ENCODE measurements around the gene MCOLN2.
"Not testable (repeated sequence)": the region's sequence is repeated elsewhere in the genome, so short reads cannot be mapped to it uniquely, and the experiment has no call there.

The MCOLN2 gene

DNA sequence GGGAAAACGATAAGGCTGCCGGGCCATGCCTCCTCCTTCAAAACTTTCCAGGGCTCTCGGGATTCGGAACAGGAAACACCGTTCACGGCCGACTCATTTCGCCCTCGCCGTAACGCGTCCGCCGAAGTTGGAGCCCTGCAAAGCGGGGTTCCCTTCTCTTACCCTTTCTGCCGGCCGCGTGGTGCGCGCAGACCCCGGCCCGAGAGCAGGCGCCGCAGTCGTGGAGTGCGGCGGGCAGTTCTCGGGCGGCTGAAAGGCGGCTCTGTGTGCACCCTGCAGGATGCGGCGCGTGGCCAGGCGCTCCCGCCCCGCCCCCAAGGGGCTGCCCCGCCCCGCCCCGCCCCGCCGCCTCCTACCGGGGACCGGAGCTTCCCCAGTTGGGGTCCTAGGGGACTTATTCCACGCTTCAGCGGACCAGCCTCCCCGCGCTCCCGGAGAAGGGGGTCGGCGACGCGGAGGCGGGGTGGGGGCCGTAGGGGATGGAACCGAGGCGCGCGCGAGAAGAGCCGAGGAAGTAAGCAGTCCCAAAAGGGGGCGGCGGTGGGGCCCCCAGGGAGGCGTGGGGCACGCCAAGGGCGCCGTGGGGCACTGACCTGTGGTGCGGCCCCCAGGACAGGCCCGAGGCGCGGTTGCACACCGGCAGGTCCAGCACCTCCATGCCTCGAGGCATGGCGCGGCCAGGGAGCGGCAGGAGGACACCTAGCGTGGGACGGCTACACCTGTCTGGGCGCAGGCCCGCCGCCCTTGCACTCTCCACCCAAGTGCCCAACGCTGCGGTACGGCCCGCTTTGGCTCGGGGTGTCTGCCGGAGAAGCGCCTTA lies at the start of gene MCOLN2:
TSS of gene MCOLN2 (minus strand) at position 268 of the 821 bp plus-strand sequence. CDS start at position 27, 241 bp downstream.
- peak; percentile 27 to 39 for DNase-seq (ENCODE audit: low read depth in 2 of 2)

GRCh38 chr1:85042413-85042812 lies 45.5 kb upstream of the MCOLN2 start:
- DNase-seq (ENCODE audit: low read depth in 2 of 2): no peak

- DNase-seq (ENCODE audit: low read depth in 2 of 2): no peak
These were observed 44.9 kb upstream of the MCOLN2 start for GRCh38 chr1:85041793-85042192.

DNA sequence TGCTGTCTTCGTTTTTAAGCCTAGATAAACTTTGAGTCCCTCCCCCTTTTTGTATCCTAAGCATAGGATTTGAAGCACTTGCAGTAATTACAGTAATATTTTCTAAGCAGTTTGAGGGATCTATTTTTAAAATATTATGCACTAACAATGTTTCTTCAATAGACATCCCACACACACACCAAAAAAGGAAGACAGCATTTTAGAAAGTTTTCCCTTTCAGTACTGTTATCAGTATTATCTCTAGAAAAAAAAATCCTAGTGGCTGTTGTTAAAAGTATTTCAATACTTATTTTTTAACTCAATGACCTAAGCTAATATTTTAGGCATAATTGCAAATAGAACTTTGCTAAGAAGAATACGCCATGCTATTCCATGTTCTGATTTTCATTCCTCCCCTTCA lies 36.3 kb upstream of the MCOLN2 start:
- DNase-seq (ENCODE audit: low read depth in 2 of 2): no peak

- no peak for DNase-seq (ENCODE audit: low read depth in 2 of 2)
These were observed 33.6 kb upstream of the MCOLN2 start for GRCh38 chr1:85030536-85030935.

DNA sequence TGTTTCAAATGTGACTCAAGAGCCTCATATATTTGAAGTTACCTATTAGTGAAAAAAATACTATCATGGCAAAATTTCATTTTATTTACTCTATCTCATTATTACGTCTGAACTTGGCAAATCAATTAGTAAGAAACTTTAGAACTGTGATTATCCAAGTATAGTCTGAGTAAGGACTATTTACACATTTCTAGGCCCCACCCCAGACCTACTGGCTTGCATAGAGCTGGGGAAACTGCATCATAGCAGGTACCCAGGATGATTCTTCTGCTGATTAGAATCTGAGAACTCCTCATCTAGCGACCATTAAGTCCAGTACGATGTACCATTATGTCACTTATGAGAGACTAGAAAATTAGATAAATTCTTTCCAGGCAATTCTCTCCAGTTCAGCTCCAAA lies 31.2 kb upstream of the MCOLN2 start:
- DNase-seq (ENCODE audit: low read depth in 2 of 2): no peak

- DNase-seq (ENCODE audit: low read depth in 2 of 2): peak in 1 of 2 donors; percentile 8
These were observed 30.5 kb upstream of the MCOLN2 start for GRCh38 chr1:85027242-85027983.

- no peak for DNase-seq (ENCODE audit: low read depth in 2 of 2)
These were observed 29.0 kb upstream of the MCOLN2 start for GRCh38 chr1:85025940-85026339.

GRCh38 chr1:85024736-85025135 lies 27.8 kb upstream of the MCOLN2 start:
- DNase-seq (ENCODE audit: low read depth in 2 of 2): no peak

GRCh38 chr1:85022700-85023099 lies 25.8 kb upstream of the MCOLN2 start:
- DNase-seq (ENCODE audit: low read depth in 2 of 2): no peak

GRCh38 chr1:85019994-85020393 lies 23.1 kb upstream of the MCOLN2 start:
- no peak for DNase-seq (ENCODE audit: low read depth in 2 of 2)

DNA sequence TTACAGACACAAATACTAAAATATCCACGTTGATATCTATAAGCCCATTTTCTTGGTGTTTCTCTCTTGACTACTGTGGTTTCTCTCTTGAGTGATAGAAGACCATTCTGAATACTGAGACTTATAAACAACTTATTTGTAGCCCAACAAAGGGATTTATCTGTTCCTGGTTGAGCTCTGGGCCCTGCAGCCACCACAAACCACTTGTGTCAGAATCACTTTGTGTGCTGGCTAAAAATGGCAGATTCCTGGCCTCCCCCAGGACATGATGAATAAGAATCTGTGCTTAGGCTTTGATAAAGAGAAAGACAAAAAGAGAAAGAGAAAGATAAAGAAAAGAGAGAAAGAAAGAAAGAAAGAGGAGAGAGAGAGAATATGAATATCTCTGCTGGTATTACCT lies 18.9 kb upstream of the MCOLN2 start:
- no peak for DNase-seq (ENCODE audit: low read depth in 2 of 2)

GRCh38 chr1:85005641-85006040 lies 8.7 kb upstream of the MCOLN2 start:
- not testable (repeated sequence) for DNase-seq (ENCODE audit: low read depth in 2 of 2)

DNA sequence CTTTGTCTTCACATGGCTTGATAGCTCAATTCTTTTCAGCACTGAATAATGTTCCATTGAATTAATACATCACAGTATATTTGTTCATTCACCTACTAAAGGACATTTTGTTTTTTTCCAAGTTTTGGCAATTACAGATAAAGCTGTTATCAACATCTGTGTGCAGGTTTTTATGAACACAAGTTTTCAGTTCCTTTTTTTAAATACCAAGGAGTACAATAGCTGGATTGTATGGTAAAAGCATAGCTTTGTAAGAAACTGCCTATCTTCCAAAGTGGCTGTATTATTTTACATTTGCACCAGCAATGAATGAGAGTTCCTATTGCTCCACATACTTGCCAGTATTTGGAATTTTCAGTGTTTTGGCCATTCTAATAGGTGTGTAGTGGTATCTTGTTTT lies 4.8 kb upstream of the MCOLN2 start:
- no peak for DNase-seq (ENCODE audit: low read depth in 2 of 2)

DNA sequence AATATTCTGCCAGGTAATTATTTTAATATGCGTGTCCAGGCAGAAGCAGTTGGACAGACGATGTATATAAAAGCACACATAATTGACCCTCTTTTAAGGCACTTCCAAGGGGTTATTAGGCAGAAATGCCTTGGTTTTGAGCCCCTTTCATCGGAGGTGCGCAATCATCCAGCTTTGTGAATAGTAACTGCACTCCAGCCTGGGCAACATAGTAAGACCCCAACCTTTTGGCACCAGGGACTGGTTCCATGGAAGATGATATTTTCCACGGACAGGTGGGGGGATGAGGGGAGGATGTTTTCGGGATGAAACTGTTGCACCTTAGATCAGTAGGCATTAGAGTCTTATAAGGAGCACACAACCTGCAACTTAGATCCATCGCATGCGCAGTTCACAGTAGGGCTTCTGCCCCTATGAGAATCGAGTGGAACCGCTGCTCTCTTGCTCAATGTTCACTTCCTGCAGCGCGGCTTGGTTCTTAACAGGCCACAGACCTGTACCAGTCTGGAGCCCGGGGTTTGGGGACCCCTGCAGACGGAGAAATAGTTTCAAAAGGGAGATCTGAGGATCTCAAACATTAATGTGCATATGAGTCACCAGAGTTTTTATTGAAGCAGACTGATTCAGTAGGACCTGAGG lies 1.8 kb upstream of the MCOLN2 start:
- DNase-seq (ENCODE audit: low read depth in 2 of 2): peak in 1 of 2 donors; percentile 18

DNA sequence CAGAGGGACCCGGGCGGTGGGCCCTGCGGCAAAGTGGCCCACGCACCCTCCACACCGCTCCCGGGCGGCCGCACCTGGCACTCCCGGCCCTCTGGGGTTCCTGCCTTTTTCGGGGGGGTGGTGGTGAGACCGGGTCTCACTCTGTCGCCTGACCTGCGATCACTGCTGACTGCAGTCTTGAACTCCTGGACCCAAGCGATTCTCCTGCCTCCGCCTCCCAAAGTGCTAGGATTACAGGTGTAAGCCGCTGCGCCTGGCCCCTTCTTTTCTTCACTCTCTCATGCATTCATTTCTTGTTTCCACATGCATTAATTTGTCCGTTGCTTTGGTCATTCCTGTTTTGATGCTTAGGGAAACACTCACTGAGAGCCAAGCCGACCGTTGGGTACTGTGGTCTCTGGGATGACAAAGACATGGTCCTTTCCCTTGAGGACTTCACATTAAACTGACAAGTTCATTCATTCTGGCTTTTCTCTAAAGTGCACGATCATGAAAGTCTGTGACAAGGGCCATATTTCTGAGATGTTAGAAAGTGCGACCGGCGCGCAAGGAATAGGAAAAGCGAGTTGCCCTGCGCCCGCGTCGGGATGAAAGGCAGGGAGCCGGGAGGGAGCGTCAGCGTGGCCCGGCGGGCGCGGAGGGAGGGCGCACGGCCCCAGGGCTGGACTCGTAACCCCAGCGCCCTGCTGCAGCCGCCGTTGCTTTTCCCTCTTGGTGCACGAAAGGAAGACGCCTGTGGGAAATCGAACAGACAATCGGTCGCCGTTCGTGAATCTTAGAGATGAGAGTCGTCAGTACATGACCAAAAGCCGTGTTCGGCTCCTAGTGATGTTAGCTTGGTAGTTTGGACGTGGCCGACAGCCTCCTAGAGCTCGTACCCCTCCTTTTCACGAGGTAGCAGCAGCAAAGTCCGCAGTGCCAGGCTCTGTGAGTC lies 1.0 kb upstream of the MCOLN2 start:
- DNase-seq (ENCODE audit: low read depth in 2 of 2): no peak

DNA sequence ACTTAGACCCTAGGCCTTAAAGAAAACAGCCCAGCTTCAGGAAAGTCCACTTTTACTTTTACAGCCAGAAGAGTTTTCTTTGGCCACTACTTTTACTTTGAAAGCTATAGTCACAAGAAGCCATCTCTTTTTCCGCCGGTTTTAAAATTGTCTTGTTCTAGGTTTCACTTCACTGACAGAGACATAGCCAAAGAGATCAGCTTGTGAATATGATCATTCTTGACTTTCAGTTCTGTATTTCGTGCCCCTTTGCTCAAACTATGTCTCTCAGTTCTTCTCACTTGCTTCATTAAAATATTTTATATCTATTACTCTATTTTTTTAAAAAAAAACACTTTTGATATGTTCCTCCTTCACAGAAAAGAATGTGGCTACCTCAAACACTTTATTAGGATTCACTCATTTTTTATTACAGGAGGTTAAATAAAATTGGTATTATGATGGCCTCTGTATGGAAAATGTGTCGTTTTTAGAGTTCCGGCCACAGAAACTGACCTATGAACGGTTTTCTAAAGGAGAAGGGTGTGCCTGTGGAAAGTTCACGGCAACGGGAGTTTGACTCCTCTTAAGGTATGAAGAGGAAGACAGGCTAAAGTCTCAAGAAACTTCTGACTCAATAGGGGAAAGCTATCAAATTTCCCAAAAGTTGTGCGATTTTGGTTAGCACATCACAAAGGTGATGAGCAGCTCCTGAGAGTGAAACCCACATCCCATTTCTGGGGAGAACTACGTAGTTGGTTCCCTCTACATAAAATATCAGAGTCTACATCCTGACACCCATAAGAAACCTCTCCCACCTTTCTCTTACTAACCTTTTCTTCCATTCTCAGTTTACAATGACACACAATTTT lies 1.2 kb downstream of the MCOLN2 start:
- no peak for DNase-seq (ENCODE audit: low read depth in 2 of 2)

DNA sequence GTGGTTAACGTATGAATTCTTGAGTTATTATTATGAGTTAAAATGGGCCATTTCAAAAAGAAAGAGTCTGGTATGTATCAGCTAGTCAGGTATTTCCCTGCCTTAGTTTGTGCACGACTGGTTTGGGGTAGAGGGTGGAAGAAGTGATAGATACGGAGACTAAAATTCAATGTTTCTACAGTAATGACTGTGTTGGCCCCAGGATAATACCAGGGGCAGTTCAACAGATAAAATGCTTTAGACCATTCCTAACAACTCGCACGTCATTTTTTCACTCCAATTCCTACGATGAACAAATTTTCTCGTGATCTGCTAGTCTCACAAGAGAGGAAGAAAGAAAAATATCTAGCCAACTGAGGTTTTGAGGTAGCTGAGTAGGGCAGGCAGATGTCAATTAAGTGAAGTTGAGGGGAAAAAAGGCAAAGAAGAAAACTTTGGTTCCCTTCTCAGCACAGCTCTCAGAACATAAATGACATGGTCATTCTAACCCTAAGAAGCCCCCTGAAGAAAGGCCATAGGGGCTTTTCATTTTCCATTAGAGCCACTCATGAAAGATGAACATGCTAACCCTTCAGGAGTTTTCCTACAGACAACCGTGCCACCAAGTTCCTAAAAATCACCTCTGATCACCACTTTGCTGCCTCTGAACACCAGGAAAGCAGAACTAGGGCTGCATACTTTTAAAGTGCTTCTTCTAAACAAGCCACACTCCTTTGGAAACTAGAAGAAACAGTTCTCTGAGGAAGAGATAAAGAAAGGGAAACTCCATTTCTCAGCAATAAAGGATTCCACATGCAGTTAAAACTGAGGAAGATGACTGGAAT lies 5.6 kb downstream of the MCOLN2 start:
- no peak for DNase-seq (ENCODE audit: low read depth in 2 of 2)

DNA sequence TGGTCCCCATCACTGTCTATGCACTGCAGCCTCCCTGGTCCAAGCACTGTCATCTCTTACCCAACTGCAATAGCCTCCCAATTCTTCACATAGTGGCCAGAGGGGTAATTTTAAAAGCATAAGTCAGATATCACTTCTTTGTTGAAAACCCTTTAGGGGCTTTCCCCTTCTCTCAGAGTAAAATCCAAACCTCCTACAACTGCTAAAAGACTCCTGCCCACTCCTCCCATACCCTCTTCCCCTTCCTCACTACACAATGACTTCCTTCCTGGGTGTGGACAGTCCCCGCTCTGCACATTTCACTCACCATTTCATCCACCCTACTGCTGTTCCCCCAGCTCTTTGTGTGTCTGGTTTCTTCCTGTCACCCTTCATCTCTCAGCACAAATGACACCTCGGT lies 8.3 kb downstream of the MCOLN2 start:
- DNase-seq (ENCODE audit: low read depth in 2 of 2): no peak

- DNase-seq (ENCODE audit: low read depth in 2 of 2): not testable (repeated sequence)
These were observed 10.4 kb downstream of the MCOLN2 start for GRCh38 chr1:84986561-84986960.
